Thoracic aorta (tissue), 2 donors: ENCODE results near the gene ZBTB11. TPM values are rescaled to one million over a fixed set of nuclear protein-coding genes. Genes with fewer than 3 reads are reported as not detected.
"Not testable (repeated sequence)": the region's sequence is repeated elsewhere in the genome, so short reads cannot be mapped to it uniquely, and the experiment has no call there.

Source experiments
- ATAC-seq: fragments of 150-250 bp; one replicate; pipeline ENCODE4 v1.8.0; 2017; ENCODE audit warnings: low read depth; ENCODE audit not compliant: insufficient number of reproducible peaks, low FRiP score
- DNase-seq: peaks from one replicate; pipeline ENCODE4 v3.0.0-alpha.2; 2020; ENCODE audit warnings: low spot score
- H3K27ac ChIP-seq, 2 donors: fragments of 200-600 bp; sonication (generic); 1 replicate in 1 of 2; 2 replicates in 1 of 2; pipeline ENCODE4 v1.5.1; 2016; ENCODE audit warnings: mild to moderate bottlenecking in 2 of 2, moderate library complexity in 2 of 2
- H3K27me3 ChIP-seq: fragments of 200-600 bp; sonication (generic); replicated peaks from 2 replicates; pipeline ENCODE4 v1.6.0; 2016; ENCODE audit warnings: mild to moderate bottlenecking; ENCODE audit not compliant: insufficient read depth
- H3K36me3 ChIP-seq: fragments of 200-600 bp; sonication (generic); one replicate; pipeline ENCODE4 v1.5.1; 2016
- H3K4me1 ChIP-seq, 2 donors: fragments of 200-600 bp; sonication (generic); 1 replicate in 1 of 2; 2 replicates in 1 of 2; pipeline versions ENCODE4 v1.5.1 to v1.6.0; 2016; ENCODE audit warnings: low read depth in 2 of 2, mild to moderate bottlenecking in 1 of 2; ENCODE audit not compliant: control insufficient read depth in 1 of 2
- H3K4me3 ChIP-seq: fragments of 200-600 bp; sonication (generic); 2 replicates; pipeline ENCODE4 v1.5.1; 2016; ENCODE audit warnings: mild to moderate bottlenecking
- H3K9me3 ChIP-seq: fragments of 200-600 bp; sonication (generic); 2 replicates; pipeline ENCODE4 v1.5.1; 2016
- total RNA-seq, 2 donors: library from RNA; depleted of rRNA; stranded (reverse); fragments of >200 nt; gene quantifications; one replicate each; pipeline versions ENCODE4 v1.1.0 to v1.2.3, GENCODE V29; 2016
- TF ChIP-seq, protein P1 (sequence below): fragments of 200-600 bp; sonication (generic); IDR thresholded peaks from one replicate; pipeline ENCODE4 v1.5.1; 2019; ENCODE audit warnings: antibody characterized with exemption

Gene ZBTB11
- total RNA-seq, 2 donors from 2014 or later: 17.7 to 26.6 TPM

- H3K27ac ChIP-seq: no peak overlapping the region
- H3K27me3 ChIP-seq: no peaks in the 10 kb centered on the region
- H3K36me3 ChIP-seq: no peaks in the 10 kb centered on the region
- TF ChIP-seq, protein P1, sequence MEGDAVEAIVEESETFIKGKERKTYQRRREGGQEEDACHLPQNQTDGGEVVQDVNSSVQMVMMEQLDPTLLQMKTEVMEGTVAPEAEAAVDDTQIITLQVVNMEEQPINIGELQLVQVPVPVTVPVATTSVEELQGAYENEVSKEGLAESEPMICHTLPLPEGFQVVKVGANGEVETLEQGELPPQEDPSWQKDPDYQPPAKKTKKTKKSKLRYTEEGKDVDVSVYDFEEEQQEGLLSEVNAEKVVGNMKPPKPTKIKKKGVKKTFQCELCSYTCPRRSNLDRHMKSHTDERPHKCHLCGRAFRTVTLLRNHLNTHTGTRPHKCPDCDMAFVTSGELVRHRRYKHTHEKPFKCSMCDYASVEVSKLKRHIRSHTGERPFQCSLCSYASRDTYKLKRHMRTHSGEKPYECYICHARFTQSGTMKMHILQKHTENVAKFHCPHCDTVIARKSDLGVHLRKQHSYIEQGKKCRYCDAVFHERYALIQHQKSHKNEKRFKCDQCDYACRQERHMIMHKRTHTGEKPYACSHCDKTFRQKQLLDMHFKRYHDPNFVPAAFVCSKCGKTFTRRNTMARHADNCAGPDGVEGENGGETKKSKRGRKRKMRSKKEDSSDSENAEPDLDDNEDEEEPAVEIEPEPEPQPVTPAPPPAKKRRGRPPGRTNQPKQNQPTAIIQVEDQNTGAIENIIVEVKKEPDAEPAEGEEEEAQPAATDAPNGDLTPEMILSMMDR: no peak
- no peaks in the 10 kb centered on the region for H3K9me3 ChIP-seq
- H3K4me1 ChIP-seq: no peaks in the 10 kb centered on the region
- DNase-seq: no peak
- H3K4me3 ChIP-seq: no peak overlapping the region
- no peak for ATAC-seq
Observed at GRCh38 chr3:101619734-101620133, 57.2 kb downstream of the ZBTB11 start.

GRCh38 chr3:101618726-101619125, 58.2 kb downstream of the ZBTB11 start:
- Histone ChIP-seq H3K9me3 (no peaks in the 10 kb centered on the region), H3K27me3 (no peaks in the 10 kb centered on the region), H3K27ac (no peak overlapping the region), H3K36me3 (no peaks in the 10 kb centered on the region), H3K4me1 (no peaks in the 10 kb centered on the region), H3K4me3 (no peak overlapping the region)
- DNase-seq (no peak), ATAC-seq (no peak)
- TF ChIP-seq, protein P1: no peak

DNA sequence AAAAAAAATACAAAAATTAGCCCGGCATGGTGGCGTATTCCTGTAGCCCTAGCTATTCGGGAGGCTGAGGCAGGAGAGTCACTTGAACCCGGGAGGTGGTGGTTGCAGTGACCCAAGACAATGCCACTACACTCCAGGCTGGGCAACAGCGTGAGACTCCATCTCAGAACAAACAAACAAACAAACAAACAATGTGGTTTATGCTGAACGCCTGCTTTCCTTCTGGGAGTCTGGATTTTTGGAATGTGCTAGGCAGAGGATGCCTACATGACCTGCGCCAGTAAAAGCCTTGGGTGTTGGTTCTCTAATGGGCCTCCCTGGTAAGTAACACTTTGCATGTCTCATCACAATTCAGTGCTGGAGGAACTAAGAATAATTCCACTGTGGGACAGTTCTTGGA, 59.5 kb downstream of the ZBTB11 start:
- no peaks in the 10 kb centered on the region for H3K36me3 ChIP-seq
- H3K27ac ChIP-seq: no peak overlapping the region
- TF ChIP-seq, protein P1: no peak
- ATAC-seq (no peak), DNase-seq (no peak)
- H3K4me3 ChIP-seq: no peak overlapping the region
- H3K9me3 ChIP-seq: no peaks in the 10 kb centered on the region
- no peaks in the 10 kb centered on the region for H3K27me3 ChIP-seq
- no peaks in the 10 kb centered on the region for H3K4me1 ChIP-seq

GRCh38 chr3:101615525-101615924, 61.4 kb downstream of the ZBTB11 start:
- no peaks in the 10 kb centered on the region for H3K9me3 ChIP-seq
- ATAC-seq (no peak), DNase-seq (no peak)
- no peaks in the 10 kb centered on the region for H3K27me3 ChIP-seq
- H3K4me1 ChIP-seq: no peaks in the 10 kb centered on the region
- TF ChIP-seq, protein P1: no peak
- no peak overlapping the region for H3K27ac ChIP-seq
- H3K36me3 ChIP-seq: no peaks in the 10 kb centered on the region
- no peak overlapping the region for H3K4me3 ChIP-seq

GRCh38 chr3:101613014-101613413, 63.9 kb downstream of the ZBTB11 start:
- not testable (repeated sequence) for H3K27ac ChIP-seq, H3K4me1 ChIP-seq

DNA sequence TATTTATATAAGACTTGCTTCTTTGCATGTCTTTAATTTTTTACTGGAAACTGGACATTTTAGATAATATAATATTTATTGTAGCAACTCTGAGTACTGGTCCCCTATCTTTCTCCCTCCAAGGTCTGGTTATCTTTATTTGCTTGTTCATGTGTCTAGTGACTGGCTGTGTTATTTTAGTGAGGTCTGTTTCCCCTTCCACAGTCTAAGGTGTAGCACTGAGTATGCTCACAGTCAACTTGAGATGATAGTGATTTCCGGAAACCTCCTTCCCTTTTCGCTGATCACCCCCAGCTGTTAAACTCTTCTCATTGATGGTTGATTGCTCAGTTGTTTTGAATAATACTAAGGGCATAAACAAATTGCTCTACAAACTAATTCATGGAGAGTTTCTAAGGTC, 65.9 kb downstream of the ZBTB11 start:
- TF ChIP-seq, protein P1: no peak
- Histone ChIP-seq H3K27ac (no peak overlapping the region), H3K36me3 (no peaks in the 10 kb centered on the region), H3K27me3 (no peaks in the 10 kb centered on the region), H3K4me3 (no peak overlapping the region), H3K4me1 (no peaks in the 10 kb centered on the region), H3K9me3 (no peaks in the 10 kb centered on the region)
- ATAC-seq (no peak), DNase-seq (no peak)

More at GRCh38 chr3:101613014-101613413, 63.9 kb downstream of the ZBTB11 start:
- H3K27me3 ChIP-seq, H3K4me3 ChIP-seq, ATAC-seq, H3K36me3 ChIP-seq, DNase-seq, H3K9me3 ChIP-seq: not testable (repeated sequence)

GRCh38 chr3:101605398-101605797, 71.5 kb downstream of the ZBTB11 start:
- not testable (repeated sequence) for H3K27ac ChIP-seq, H3K36me3 ChIP-seq, DNase-seq, H3K4me1 ChIP-seq, ATAC-seq, H3K27me3 ChIP-seq, H3K9me3 ChIP-seq, H3K4me3 ChIP-seq
